Measurements from ENCODE around the gene MISP. TPM values are rescaled to one million over a fixed set of nuclear protein-coding genes. Genes with fewer than 3 reads are reported as not detected.

MISP gene
- total and polyA plus RNA-seq, 9 of the 15 experiments (the other 6 are each of a cell fraction or from before 2014, with no cell fraction given): 0.04 to 0.29 (median 0.05) TPM; not detected in 5

GRCh38 chr19:757811-758668, 7.1 kb downstream of the MISP start (continued):
- no peak for TF ChIP-seq WHSC1 (IDR thresholded peaks at IDR 0.05; ENCODE audit: low read length)
- no peak for TF ChIP-seq MECOM (CRISPR knock-in tag; IDR thresholded peaks at IDR 0.05)

DNA sequence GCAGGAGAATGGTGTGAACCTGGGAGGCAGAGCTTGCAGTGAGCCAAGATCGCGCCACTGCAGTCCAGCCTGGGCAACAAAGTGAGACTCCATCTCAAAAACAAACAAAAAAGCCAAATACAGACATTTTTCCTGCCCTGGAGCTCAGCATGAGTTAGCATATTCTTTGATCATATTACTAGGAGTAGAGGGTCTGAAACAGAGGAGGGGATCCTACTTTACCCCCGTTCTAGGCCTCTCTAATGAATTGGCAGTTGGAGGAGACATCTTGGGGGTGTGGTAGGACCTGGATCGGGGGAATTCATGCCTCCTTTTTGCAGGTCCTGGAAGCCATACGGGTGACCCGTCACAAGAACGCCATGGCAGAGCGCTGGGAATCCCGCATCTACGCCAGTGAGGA, 12.3 kb downstream of the MISP start:
- Histone ChIP-seq H3K79me2 (ENCODE audit: control insufficient read depth, insufficient read depth, low read length) (no peaks in the 10 kb centered on the region), H3K9me3 (replicated peaks; ENCODE audit: control insufficient read depth, insufficient read depth, low read depth, low read length) (peaks cover 6% of the 10 kb centered on the region; the same call in 1 of the 2 replicates), H3K4me2 (ENCODE audit: insufficient read depth, low read length) (no peak overlapping the region), H3K4me1 (replicated peaks in 1 of 2; ENCODE audit: control insufficient read depth in 2 of 2, insufficient read depth in 2 of 2, low read length in 2 of 2) (peaks cover 0 to 16% of the 10 kb centered on the region in 2 experiments; a peak in 3 of 5 replicates), H3K9ac (ENCODE audit: insufficient read depth in 1 of 2, low read depth in 2 of 2, low read length in 2 of 2) (no peak overlapping the region), H2AFZ (ENCODE audit: low read depth, low read length) (no peak overlapping the region), H3K36me3 (ENCODE audit: control insufficient read depth, insufficient read depth, low read length) (no peaks in the 10 kb centered on the region), H4K20me1 (replicated peaks; ENCODE audit: control insufficient read depth, insufficient read depth, low read length) (no peaks in the 10 kb centered on the region), H3K27me3 (ENCODE audit: control insufficient read depth in 2 of 2, insufficient read depth in 2 of 2, low read length in 2 of 2) (no peaks in the 10 kb centered on the region), H3K9me1 (ENCODE audit: control insufficient read depth, insufficient read depth, low read length) (no peaks in the 10 kb centered on the region), H3K4me3 (no peak overlapping the region), H3K27ac (ENCODE audit: extremely low read depth, low read depth, low read length) (no peak overlapping the region)
- POLR2A ChIA-PET: interaction anchor here (1.2 kb wide), 1 partner anchor 15 kb away, joined by 5 read pairs; no protein-coding TSS in a partner anchor
- intact Hi-C loops (cut with micrococcal nuclease): no loop called here
- DNase-seq (ENCODE audit: extremely low read depth in 1 of 4, low spot score in 3 of 4) (no peak), ATAC-seq (no peak), FAIRE-seq (no peak)
- WGBS (ENCODE audit: insufficient coverage, low coverage, missing lambda C conversion rate): 73% methylated on average over 10 of the region's 10 CpGs
- in situ Hi-C loops (cut with MboI): loop anchor here (5.0 to 25.0 kb wide), 2 partner anchors 224 to 474 kb away; partner anchors contain the start of genes ATP5F1D, CBARP and MIDN
- BruUV-seq (replicated peaks): no TSS peak
- CTCF ChIA-PET (ENCODE audit: low intra/inter-chr PET ratio): no interaction called here
- TF ChIP-seq, protein P1, sequence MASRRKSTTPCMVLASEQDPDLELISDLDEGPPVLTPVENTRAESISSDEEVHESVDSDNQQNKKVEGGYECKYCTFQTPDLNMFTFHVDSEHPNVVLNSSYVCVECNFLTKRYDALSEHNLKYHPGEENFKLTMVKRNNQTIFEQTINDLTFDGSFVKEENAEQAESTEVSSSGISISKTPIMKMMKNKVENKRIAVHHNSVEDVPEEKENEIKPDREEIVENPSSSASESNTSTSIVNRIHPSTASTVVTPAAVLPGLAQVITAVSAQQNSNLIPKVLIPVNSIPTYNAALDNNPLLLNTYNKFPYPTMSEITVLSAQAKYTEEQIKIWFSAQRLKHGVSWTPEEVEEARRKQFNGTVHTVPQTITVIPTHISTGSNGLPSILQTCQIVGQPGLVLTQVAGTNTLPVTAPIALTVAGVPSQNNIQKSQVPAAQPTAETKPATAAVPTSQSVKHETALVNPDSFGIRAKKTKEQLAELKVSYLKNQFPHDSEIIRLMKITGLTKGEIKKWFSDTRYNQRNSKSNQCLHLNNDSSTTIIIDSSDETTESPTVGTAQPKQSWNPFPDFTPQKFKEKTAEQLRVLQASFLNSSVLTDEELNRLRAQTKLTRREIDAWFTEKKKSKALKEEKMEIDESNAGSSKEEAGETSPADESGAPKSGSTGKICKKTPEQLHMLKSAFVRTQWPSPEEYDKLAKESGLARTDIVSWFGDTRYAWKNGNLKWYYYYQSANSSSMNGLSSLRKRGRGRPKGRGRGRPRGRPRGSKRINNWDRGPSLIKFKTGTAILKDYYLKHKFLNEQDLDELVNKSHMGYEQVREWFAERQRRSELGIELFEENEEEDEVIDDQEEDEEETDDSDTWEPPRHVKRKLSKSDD (conservative IDR thresholded peaks at IDR 0.05; ENCODE audit: low read length): no peak
- TF ChIP-seq STAG1 (CRISPR knock-in tag; IDR thresholded peaks at IDR 0.05; ENCODE audit: borderline replicate concordance) (no peak), JUN (IDR thresholded peaks at IDR 0.05; ENCODE audit: borderline replicate concordance, low read depth, low read length) (no peak), JUN (CRISPR knock-in tag; IDR thresholded peaks at IDR 0.05; ENCODE audit: borderline replicate concordance) (no peak), FOXP1 (CRISPR knock-in tag; IDR thresholded peaks at IDR 0.05) (no peak), BCOR (IDR thresholded peaks at IDR 0.05) (peak; percentile 86), CBFB (CRISPR knock-in tag; IDR thresholded peaks at IDR 0.05) (no peak), SP1 (CRISPR knock-in tag; IDR thresholded peaks at IDR 0.05) (no peak), NONO (IDR thresholded peaks at IDR 0.05; ENCODE audit: low read depth in 2 of 2, low read length in 1 of 2) (no peak), NR2C2 (CRISPR knock-in tag; IDR thresholded peaks at IDR 0.05) (no peak), NR2C2 (tag; IDR thresholded peaks at IDR 0.05) (no peak), ARID3B (CRISPR knock-in tag; IDR thresholded peaks at IDR 0.05; ENCODE audit: borderline replicate concordance) (no peak)
- TF ChIP-seq, protein P2, sequence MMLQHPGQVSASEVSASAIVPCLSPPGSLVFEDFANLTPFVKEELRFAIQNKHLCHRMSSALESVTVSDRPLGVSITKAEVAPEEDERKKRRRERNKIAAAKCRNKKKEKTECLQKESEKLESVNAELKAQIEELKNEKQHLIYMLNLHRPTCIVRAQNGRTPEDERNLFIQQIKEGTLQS (IDR thresholded peaks at IDR 0.05): no peak
- TF ChIP-seq, protein P2 (CRISPR knock-in tag; conservative IDR thresholded peaks at IDR 0.05): no peak
